HepG2 (cell line): Measurements from ENCODE around the gene AIP. TPM values are rescaled to one million over a fixed set of nuclear protein-coding genes. Genes with fewer than 3 reads are reported as not detected.

ENCODE experiments used
- ATAC-seq: fragments of 200-7000 bp; cut with Tn5 transposase; 3 replicates; pipeline ENCODE4 v1.9.1; 2020; ENCODE audit warnings: mild to moderate bottlenecking, moderate library complexity
- BruUV-seq: library from RNA; stranded (reverse); fragments of 400-500 nt; replicated peaks from 2 replicates; lab custom pipeline; 2021; lab: Mats Ljungman, UMichigan
- CTCF ChIA-PET: fragments of 300-600 bp; formaldehyde crosslinking; extraction: SDS; loops from one replicate; lab custom pipeline; 2021; ENCODE audit warnings: low total read pairs, inconsistent platforms, low intra/inter-chr PET ratio; lab: Yijun Ruan, JAX
- POLR2A ChIA-PET: fragments of 350-600 bp; sonication (Branson Sonifier 250); formaldehyde crosslinking; loops from one replicate; lab custom pipeline; 2020; ENCODE audit warnings: antibody characterized with exemption, inconsistent platforms; lab: Yijun Ruan, JAX
- DNase-seq: peaks from one replicate; pipeline ENCODE4 v3.0.0-alpha.2; 2015; ENCODE audit warnings: low spot score
- FAIRE-seq: peaks from 3 replicates; lab custom pipeline; 2011; peaks lifted over from hg19 to GRCh38; lab: Jason Lieb, UNC
- H2AFZ ChIP-seq: one replicate; pipeline ENCODE4 v1.6.1; 2011; ENCODE audit warnings: low read length, inconsistent platforms
- H3K27ac ChIP-seq: fragments of 300-600 bp; 3 replicates; pipeline ENCODE4 v1.8.0; 2011; ENCODE audit warnings: mixed run types, mild to moderate bottlenecking, mixed read lengths, low read length, inconsistent platforms; ENCODE audit not compliant: insufficient read depth; ENCODE audit errors: extremely low read length
- H3K27me3 ChIP-seq, 2 experiments: fragments of 200-600 bp in 1 of 2; 2 replicates in 1 of 2; 3 replicates in 1 of 2; pipeline versions ENCODE4 v1.6.0 to v1.8.0; 2011; ENCODE audit warnings: low read length in 2 of 2, mild to moderate bottlenecking in 2 of 2, moderate library complexity in 2 of 2, inconsistent platforms in 1 of 2; ENCODE audit not compliant: insufficient read depth in 2 of 2, control insufficient read depth in 1 of 2
- H3K36me3 ChIP-seq, 2 experiments: fragments of 200-600 bp in 1 of 2; replicated peaks in 1 of 2; 2 replicates in 1 of 2; 3 replicates in 1 of 2; pipeline versions ENCODE4 v1.5.1 to v1.8.0; 2011; ENCODE audit warnings: low read length in 2 of 2, inconsistent platforms in 1 of 2; ENCODE audit not compliant: insufficient read depth in 2 of 2, control insufficient read depth in 1 of 2
- H3K4me1 ChIP-seq: 2 replicates; pipeline ENCODE4 v1.5.1; 2012; ENCODE audit warnings: low read length, inconsistent platforms; ENCODE audit not compliant: insufficient read depth
- H3K4me2 ChIP-seq: 2 replicates; pipeline ENCODE4 v1.6.0; 2011; ENCODE audit warnings: low read depth, low read length, inconsistent platforms
- H3K4me3 ChIP-seq, 3 experiments: fragments of 200-600 bp in 1 of 3; sonication (generic), shearing (Covaris generic) in 1 of 3; replicated peaks in 1 of 3; 2 replicates each; pipeline ENCODE4 v1.5.1; 2011 to 2016; ENCODE audit warnings: low read length in 3 of 3, inconsistent platforms in 2 of 3, low read depth in 2 of 3, mild to moderate bottlenecking in 2 of 3, control low read depth in 1 of 3, mixed read lengths in 1 of 3; ENCODE audit not compliant: insufficient read depth in 1 of 3
- H3K79me2 ChIP-seq: one replicate; pipeline ENCODE4 v1.6.1; 2011; ENCODE audit warnings: low read length, inconsistent platforms; ENCODE audit not compliant: insufficient read depth
- H3K9ac ChIP-seq: 2 replicates; pipeline ENCODE4 v1.6.0; 2011; ENCODE audit warnings: mild to moderate bottlenecking, low read depth, low read length, inconsistent platforms; ENCODE audit not compliant: insufficient read depth
- H3K9me3 ChIP-seq: 2 replicates; pipeline ENCODE4 v1.5.1; 2012; ENCODE audit warnings: mild to moderate bottlenecking, low read length
- H4K20me1 ChIP-seq: 2 replicates; pipeline ENCODE4 v1.6.0; 2011; ENCODE audit warnings: inconsistent platforms, mild to moderate bottlenecking, low read length, moderate library complexity; ENCODE audit not compliant: insufficient read depth
- ATF7 ChIP-seq, 2 experiments: fragments of 450-650 bp in 1 of 2; sonication (generic) in 1 of 2; formaldehyde crosslinking in 1 of 2; IDR thresholded peaks; 2 replicates each; pipeline versions ENCODE4 v1.4.0 to v1.6.1; 2016 to 2020; ENCODE audit warnings: antibody characterized with exemption in 1 of 2, mild to moderate bottlenecking in 1 of 2, missing genetic modification reagents in 1 of 2
- CTCF ChIP-seq: sonication (generic); formaldehyde crosslinking; IDR thresholded peaks from 2 replicates; pipeline ENCODE4 v1.5.0; 2020; ENCODE audit warnings: mild to moderate bottlenecking, missing genetic modification reagents, moderate library complexity
- EZH2 ChIP-seq: conservative IDR thresholded peaks from 2 replicates; pipeline ENCODE4 v1.6.1; 2012; ENCODE audit warnings: mild to moderate bottlenecking, low read depth, low read length, moderate library complexity
- GABPB1 ChIP-seq: IDR thresholded peaks from 2 replicates; pipeline ENCODE4 v1.6.1; 2016; ENCODE audit warnings: mild to moderate bottlenecking, missing genetic modification reagents, moderate library complexity, missing compliant biosample characterization
- LCORL ChIP-seq, 2 experiments: fragments of 450-650 bp in 1 of 2; sonication (generic) in 1 of 2; formaldehyde crosslinking in 1 of 2; IDR thresholded peaks; 2 replicates each; pipeline versions ENCODE4 v1.5.0 to v1.6.1; 2017 to 2020; ENCODE audit warnings: antibody characterized with exemption in 1 of 2, missing genetic modification reagents in 1 of 2
- MXD1 ChIP-seq: sonication (generic); formaldehyde crosslinking; IDR thresholded peaks from 2 replicates; pipeline ENCODE4 v1.4.0; 2020; ENCODE audit warnings: mild to moderate bottlenecking, missing genetic modification reagents
- NKX3-1 ChIP-seq: sonication (generic); formaldehyde crosslinking; IDR thresholded peaks from 2 replicates; pipeline ENCODE4 v1.5.0; 2020; ENCODE audit warnings: missing genetic modification reagents
- PAXIP1 ChIP-seq: sonication (generic); formaldehyde crosslinking; conservative IDR thresholded peaks from 2 replicates; pipeline ENCODE4 v1.4.0; 2020; ENCODE audit warnings: mild to moderate bottlenecking, missing genetic modification reagents, moderate library complexity
- PHF5A ChIP-seq: IDR thresholded peaks from one replicate; pipeline ENCODE4 v1.6.1; 2018; ENCODE audit warnings: low read depth, missing genetic modification reagents; ENCODE audit not compliant: unreplicated experiment
- SAFB2 ChIP-seq: sonication (generic); formaldehyde crosslinking; IDR thresholded peaks from 2 replicates; pipeline ENCODE4 v1.5.1; 2020; ENCODE audit warnings: missing genetic modification reagents, low read depth, mild to moderate bottlenecking, borderline replicate concordance
- THAP7 ChIP-seq: sonication (generic); formaldehyde crosslinking; IDR thresholded peaks from 2 replicates; pipeline ENCODE4 v1.8.1; 2023; ENCODE audit warnings: mild to moderate bottlenecking, missing genetic modification reagents
- ZNF263 ChIP-seq: sonication (generic); formaldehyde crosslinking; IDR thresholded peaks from 2 replicates; pipeline ENCODE4 v1.4.0; 2020; ENCODE audit warnings: missing genetic modification reagents
- ZNF468 ChIP-seq: sonication (generic); formaldehyde crosslinking; IDR thresholded peaks from 2 replicates; pipeline ENCODE4 v1.8.0; 2022; ENCODE audit warnings: mild to moderate bottlenecking, moderate library complexity, missing genetic modification reagents
- ZNF556 ChIP-seq: sonication (generic); formaldehyde crosslinking; IDR thresholded peaks from 2 replicates; pipeline ENCODE4 v1.4.0; 2020; ENCODE audit warnings: mild to moderate bottlenecking, missing genetic modification reagents, borderline replicate concordance
- ZNF615 ChIP-seq: sonication (generic); formaldehyde crosslinking; IDR thresholded peaks from 2 replicates; pipeline ENCODE4 v1.5.0; 2020; ENCODE audit warnings: mild to moderate bottlenecking, missing genetic modification reagents, borderline replicate concordance
- ZNF768 ChIP-seq: sonication (generic); formaldehyde crosslinking; IDR thresholded peaks from 2 replicates; pipeline ENCODE4 v1.4.0; 2020; ENCODE audit warnings: missing genetic modification reagents
- WGBS: methylation state at CpG from one replicate; pipeline ENCODE4 v1.1.6; 2017; ENCODE audit warnings: low lambda C conversion rate; 5-methylcytosine and 5-hydroxymethylcytosine counted together
- in situ Hi-C: cut with HindIII; loops from 2 replicates; pipeline ENCODE4 v1.10.0; 2017; ENCODE audit warnings: low pct_unique_long_range_greater_than_20kb; ENCODE audit not compliant: extremely low pct_ligation_motif_present
- intact Hi-C: fragments of 100-400 bp; cut with micrococcal nuclease; formaldehyde crosslinking; loops from one replicate; pipeline ENCODE4 v1.10.0; 2022; ENCODE audit not compliant: unreplicated experiment
- polyA plus RNA-seq, 8 experiments: library from polyadenylated mRNA; depleted of rRNA in 3 of 8; stranded (reverse) in 7 of 8; unstranded in 1 of 8; fragments of >200 nt; fragmentation: Illumina TruSeq in 4 of 8; extraction: Trizol in 4 of 8; gene quantifications; 2 replicates each; pipeline versions ENCODE4 v1.2.1 to v1.2.3, GENCODE V29; 2011 to 2016; ENCODE audit warnings: low read depth in 4 of 8, missing spikeins in 1 of 8, mixed read lengths in 1 of 8; ENCODE audit not compliant: insufficient read depth in 1 of 8
- total RNA-seq, 5 experiments: library from RNA; depleted of rRNA; stranded (reverse); fragments of >200 nt; fragmentation: Illumina TruSeq; extraction: Trizol; gene quantifications; 2 replicates each; pipeline ENCODE4 v1.2.3, GENCODE V29; 2016; ENCODE audit warnings: low read depth in 1 of 5

Gene AIP
- total and polyA plus RNA-seq, 2 of the 13 experiments (the other 11 are each of a cell fraction or from before 2014, with no cell fraction given): 51.8 to 110 TPM

GRCh38 chr11:67451658-67451976 lies 31.2 kb upstream of the AIP start (continued):
- no peak for TF ChIP-seq SAFB2
- TF ChIP-seq EZH2: no peak
- TF ChIP-seq THAP7 (CRISPR knock-in tag): no peak
- TF ChIP-seq ZNF468 (CRISPR knock-in tag): no peak
- no peak for TF ChIP-seq MXD1 (CRISPR knock-in tag)
- no peak for TF ChIP-seq ZNF615 (CRISPR knock-in tag)

- Histone ChIP-seq H3K36me3 (no peaks in the 10 kb centered on the region), H3K4me3 (peak within 1 kb of the TSS in 1 of 3 experiments; percentile 15; a peak in 1 of 6 replicates), H3K4me1 (peaks cover 12% of the 10 kb centered on the region), H4K20me1 (no peaks in the 10 kb centered on the region), H3K4me2 (no peak within 1 kb of the TSS), H3K9ac (no peak within 1 kb of the TSS), H3K27ac (no peak within 1 kb of the TSS), H3K9me3 (no peaks in the 10 kb centered on the region), H3K79me2 (no peaks in the 10 kb centered on the region), H2AFZ (no peak within 1 kb of the TSS), H3K27me3 (peaks cover 16 to 74% of the 10 kb centered on the region in 2 experiments; a peak in 4 of 5 replicates)
- FAIRE-seq (no peak), ATAC-seq (peak; percentile 15), DNase-seq (no peak)
- intact Hi-C loops: no loop called here
- in situ Hi-C loops: no loop called here
- no TSS peak for BruUV-seq
- POLR2A ChIA-PET: interaction anchor here (1.5 kb wide), 1 partner anchor 9 kb away, joined by 5 read pairs; the partner anchor contains the start of gene CORO1B
- CTCF ChIA-PET: no interaction called here
- 49% methylated on average over 12 of the region's 33 CpGs for WGBS
- TF ChIP-seq NKX3-1 (CRISPR knock-in tag): no peak
- 0 out of 2 replicates have a peak, but pooled peaks have one; percentile 18 for TF ChIP-seq GABPB1 (CRISPR knock-in tag)
- TF ChIP-seq LCORL (IDR thresholded peaks at IDR 0.05): no peak
- no peak for TF ChIP-seq LCORL (CRISPR knock-in tag; IDR thresholded peaks at IDR 0.05)
- TF ChIP-seq ATF7 (IDR thresholded peaks at IDR 0.05): 0 out of 2 replicates have a peak, but pooled peaks have one; percentile 2
- TF ChIP-seq ATF7 (CRISPR knock-in tag; IDR thresholded peaks at IDR 0.05): no peak
- TF ChIP-seq PAXIP1 (CRISPR knock-in tag): no peak
- TF ChIP-seq ZNF556 (CRISPR knock-in tag): no peak
- peak; percentile 57 for TF ChIP-seq ZNF768 (CRISPR knock-in tag)
- TF ChIP-seq PHF5A: no peak
- 0 out of 2 replicates have a peak, but pooled peaks have one; percentile 18 for TF ChIP-seq CTCF
- TF ChIP-seq ZNF263 (CRISPR knock-in tag): no peak
Observed at GRCh38 chr11:67452141-67452952, 30.5 kb upstream of the AIP start, which contains the start of gene GPR152. TSS of gene GPR152 (minus strand) at chr11:67452729. CDS start at chr11:67452724, 5 bp downstream.
